Spleen (tissue), 11 donors: ENCODE measurements around the gene MUC12. TPM values are rescaled to one million over a fixed set of nuclear protein-coding genes. Genes with fewer than 3 reads are reported as not detected.

ENCODE experiments used
- DNase-seq: peaks from one replicate; pipeline ENCODE4 v3.0.0-alpha.2; 2020
- H3K27ac ChIP-seq, 8 donors: fragments of 200-600 bp; sonication (generic) in 7 of 8; 1 replicate in 4 of 8; 2 replicates in 4 of 8; pipeline versions ENCODE4 v1.5.0 to v1.8.0; 2016 to 2021; ENCODE audit warnings: inconsistent platforms in 4 of 8, mild to moderate bottlenecking in 4 of 8, moderate library complexity in 1 of 8
- H3K27me3 ChIP-seq, 7 donors: fragments of 200-600 bp; sonication (generic) in 6 of 7; replicated peaks in 1 of 7; 1 replicate in 4 of 7; 2 replicates in 3 of 7; pipeline versions ENCODE4 v1.5.0 to v1.8.0; 2016 to 2021; ENCODE audit warnings: inconsistent platforms in 3 of 7, mild to moderate bottlenecking in 1 of 7
- H3K36me3 ChIP-seq, 6 donors: fragments of 200-600 bp; sonication (generic) in 5 of 6; 1 replicate in 4 of 6; 2 replicates in 2 of 6; pipeline versions ENCODE4 v1.5.0 to v1.8.0; 2016 to 2021; ENCODE audit warnings: inconsistent platforms in 2 of 6
- H3K4me1 ChIP-seq, 6 donors: fragments of 200-600 bp; sonication (generic) in 5 of 6; 1 replicate in 3 of 6; 2 replicates in 3 of 6; pipeline versions ENCODE4 v1.5.0 to v1.8.0; 2016 to 2021; ENCODE audit warnings: inconsistent platforms in 3 of 6
- H3K4me3 ChIP-seq, 8 donors: fragments of 200-600 bp; sonication (generic) in 7 of 8; 1 replicate in 4 of 8; 2 replicates in 4 of 8; pipeline versions ENCODE4 v1.5.0 to v1.8.0; 2016 to 2021; ENCODE audit warnings: inconsistent platforms in 4 of 8, mild to moderate bottlenecking in 4 of 8, moderate library complexity in 2 of 8
- H3K9me3 ChIP-seq, 8 donors: fragments of 200-600 bp; sonication (generic) in 7 of 8; 1 replicate in 4 of 8; 2 replicates in 4 of 8; pipeline versions ENCODE4 v1.5.0 to v1.8.0; 2016 to 2021; ENCODE audit warnings: inconsistent platforms in 4 of 8
- POLR2A ChIP-seq, 3 donors: fragments of 450-650 bp; IDR thresholded peaks; one replicate each; pipeline ENCODE4 v1.5.1; 2017; ENCODE audit warnings: antibody characterized with exemption in 3 of 3, mild to moderate bottlenecking in 1 of 3
- POLR2AphosphoS5 ChIP-seq, 3 donors: sonication (generic); formaldehyde crosslinking; IDR thresholded peaks; one replicate each; pipeline ENCODE4 v1.5.1; 2017; ENCODE audit warnings: antibody characterized with exemption in 3 of 3
- WGBS, 5 donors: extraction: QIAGEN DNeasy Blood & Tissue Kit in 3 of 5; methylation state at CpG; one replicate each; pipeline versions ENCODE4 v1.1.5 to v1.1.7; 2013 to 2018; 5-methylcytosine and 5-hydroxymethylcytosine counted together
- intact Hi-C: fragments of 100-400 bp; cut with DNase I; formaldehyde crosslinking; loops from one replicate; pipeline ENCODE4 v1.15.0; 2023; ENCODE audit warnings: low total_unique reads
- polyA plus RNA-seq, 3 donors: library from polyadenylated mRNA; stranded (reverse); fragments of 200-250 nt; gene quantifications; one replicate each; pipeline ENCODE4 v1.2.1, GENCODE V29; 2013
- total RNA-seq, 7 donors: library from RNA; depleted of rRNA in 3 of 7; stranded (reverse); fragments of >200 nt in 3 of 7; fragmentation: NEBNext Ultra II Directional in 4 of 7; extraction: Animal tissue kit (Norgen Biotek cat#: 25700) in 4 of 7; gene quantifications; one replicate each; pipeline versions ENCODE4 v1.1.0 to v1.2.1, GENCODE V29; 2016 to 2021
- TF ChIP-seq, protein P1 (sequence below), 11 experiments: fragments of 200-600 bp in 7 of 11; fragments of 450-650 bp in 4 of 11; sonication (generic) in 4 of 11; IDR thresholded peaks in 8 of 11; conservative IDR thresholded peaks in 3 of 11; 1 replicate in 7 of 11; 2 replicates in 4 of 11; pipeline versions ENCODE4 v1.4.0 to v1.8.0; 2016 to 2021; ENCODE audit warnings: antibody characterized with exemption in 11 of 11, inconsistent platforms in 4 of 11, mild to moderate bottlenecking in 1 of 11
- donor health status: healthy with polysubstance abuse.
- donor health status: DM: no; HTN: no; CAD: no; lungs with moderate emphysema.
- donor health status: DM: no; HTN: no; CAD: no.
- donor health status: Bipolar disorder and iron deficiency.
- donor health status: healthy.
- donor health status: DM: no; HTN: no; CAD: no.
- donor health status: DM: yes; HTN: yes; CAD: no.

The MUC12 gene
- total and polyA plus RNA-seq, 10 donors = 0.07 to 1.7 (median 0.82) TPM; not detected in 2

DNA sequence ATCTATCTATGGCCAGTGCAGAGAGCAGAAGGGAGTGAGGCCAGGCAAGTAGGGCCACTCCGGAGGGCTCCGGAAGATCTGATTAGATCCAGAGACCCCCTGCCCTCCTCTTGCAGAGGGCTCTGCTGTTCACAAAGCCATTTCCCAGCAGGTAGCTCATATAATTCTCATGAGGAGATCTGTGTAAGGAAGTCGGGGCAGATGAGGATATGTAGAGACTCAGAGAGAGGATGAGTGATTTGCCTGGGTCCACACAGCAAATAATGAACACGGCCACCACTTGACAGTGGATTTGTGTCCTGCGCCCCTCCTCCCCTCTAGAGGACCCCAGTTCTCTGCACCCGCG lies 2.6 kb downstream of the MUC12 start:
- peaks cover 0 to 4% (median under 1%) of the 10 kb centered on the region in 6 donors for H3K4me1 ChIP-seq
- peaks cover 0 to 13% (median 2%) of the 10 kb centered on the region in 8 donors for H3K9me3 ChIP-seq
- H3K27ac ChIP-seq = no peak overlapping the region
- H3K36me3 ChIP-seq = no peaks in the 10 kb centered on the region
- intact Hi-C loops = no loop called here
- H3K4me3 ChIP-seq = no peak overlapping the region
- 45 to 68% (median 56%) methylated on average over 7 of the region's 7 CpGs for WGBS, 5 donors
- TF ChIP-seq, protein P1, sequence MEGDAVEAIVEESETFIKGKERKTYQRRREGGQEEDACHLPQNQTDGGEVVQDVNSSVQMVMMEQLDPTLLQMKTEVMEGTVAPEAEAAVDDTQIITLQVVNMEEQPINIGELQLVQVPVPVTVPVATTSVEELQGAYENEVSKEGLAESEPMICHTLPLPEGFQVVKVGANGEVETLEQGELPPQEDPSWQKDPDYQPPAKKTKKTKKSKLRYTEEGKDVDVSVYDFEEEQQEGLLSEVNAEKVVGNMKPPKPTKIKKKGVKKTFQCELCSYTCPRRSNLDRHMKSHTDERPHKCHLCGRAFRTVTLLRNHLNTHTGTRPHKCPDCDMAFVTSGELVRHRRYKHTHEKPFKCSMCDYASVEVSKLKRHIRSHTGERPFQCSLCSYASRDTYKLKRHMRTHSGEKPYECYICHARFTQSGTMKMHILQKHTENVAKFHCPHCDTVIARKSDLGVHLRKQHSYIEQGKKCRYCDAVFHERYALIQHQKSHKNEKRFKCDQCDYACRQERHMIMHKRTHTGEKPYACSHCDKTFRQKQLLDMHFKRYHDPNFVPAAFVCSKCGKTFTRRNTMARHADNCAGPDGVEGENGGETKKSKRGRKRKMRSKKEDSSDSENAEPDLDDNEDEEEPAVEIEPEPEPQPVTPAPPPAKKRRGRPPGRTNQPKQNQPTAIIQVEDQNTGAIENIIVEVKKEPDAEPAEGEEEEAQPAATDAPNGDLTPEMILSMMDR (IDR thresholded peaks at IDR 0.05 in 8 of 11, conservative IDR thresholded peaks at IDR 0.05 in 3 of 11) = no peak
- no peak for TF ChIP-seq POLR2A (IDR thresholded peaks at IDR 0.05)
- no peak for TF ChIP-seq POLR2AphosphoS5 (IDR thresholded peaks at IDR 0.05)
- H3K27me3 ChIP-seq = peaks cover under 1 to 54% (median 11%) of the 10 kb centered on the region in 7 donors
- DNase-seq = no peak

DNA sequence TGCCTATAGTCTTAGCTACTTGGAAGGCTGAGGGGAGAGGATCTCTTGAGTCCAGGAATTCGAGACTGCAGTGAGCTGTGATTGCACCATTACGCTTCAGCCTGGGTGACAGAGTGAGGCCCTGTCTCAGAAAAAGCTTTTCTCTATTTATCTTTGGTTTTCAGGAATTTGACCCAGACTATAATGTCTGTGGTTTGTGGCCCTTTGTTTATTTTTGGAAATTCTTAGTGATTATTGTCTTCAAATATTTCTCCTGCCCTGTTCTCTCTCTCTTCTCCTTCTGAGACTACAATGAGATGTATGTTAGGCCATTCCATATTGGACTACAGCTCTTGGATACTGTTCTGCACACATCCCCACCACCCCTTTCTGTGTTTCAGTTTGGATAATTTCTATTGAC lies 4.7 kb downstream of the MUC12 start:
- H3K4me1 ChIP-seq = no peaks in the 10 kb centered on the region
- H3K36me3 ChIP-seq = no peaks in the 10 kb centered on the region
- 68 to 85% (median 75%) methylated on average over 2 of the region's 2 CpGs for WGBS, 5 donors
- TF ChIP-seq, protein P1 (IDR thresholded peaks at IDR 0.05 in 8 of 11, conservative IDR thresholded peaks at IDR 0.05 in 3 of 11) = no peak
- TF ChIP-seq POLR2AphosphoS5 (IDR thresholded peaks at IDR 0.05) (no peak), POLR2A (IDR thresholded peaks at IDR 0.05) (no peak)
- intact Hi-C loops = no loop called here
- no peak overlapping the region for H3K4me3 ChIP-seq
- DNase-seq = no peak
- H3K27ac ChIP-seq = no peak overlapping the region
- peaks cover 0 to 13% (median 2%) of the 10 kb centered on the region in 8 donors for H3K9me3 ChIP-seq
- H3K27me3 ChIP-seq = peaks cover 0 to 33% (median 4%) of the 10 kb centered on the region in 7 donors

DNA sequence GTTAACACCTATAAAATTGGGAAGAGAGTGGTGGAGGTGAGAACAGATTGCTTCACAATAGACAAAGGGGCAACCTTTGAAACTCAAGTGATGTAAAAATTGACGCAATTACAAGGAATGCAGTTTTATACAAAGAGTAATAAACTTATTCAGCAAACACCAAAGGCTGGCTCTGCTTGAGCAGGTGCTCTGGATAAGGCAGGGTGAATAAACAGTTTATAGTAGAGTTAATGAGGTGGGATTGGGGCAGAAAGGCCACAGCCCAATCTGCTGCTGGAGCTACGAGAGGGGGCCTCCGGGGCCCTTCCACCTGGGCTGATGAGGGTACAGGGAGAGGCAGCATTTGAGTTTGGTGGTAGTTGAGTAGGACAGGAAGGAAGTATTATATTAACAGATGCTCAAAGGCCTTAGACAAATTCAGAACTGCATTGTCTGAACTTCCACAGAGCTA lies 6.0 kb downstream of the MUC12 start:
- Histone ChIP-seq H3K4me1 (no peaks in the 10 kb centered on the region), H3K36me3 (no peaks in the 10 kb centered on the region), H3K4me3 (no peak overlapping the region), H3K27me3 (peaks cover 0 to 19% (median 0%) of the 10 kb centered on the region in 7 donors), H3K27ac (no peak overlapping the region), H3K9me3 (peaks cover 0 to 13% (median 2%) of the 10 kb centered on the region in 8 donors)
- DNase-seq = no peak
- WGBS, 5 donors = 51 to 65% (median 60%) methylated on average over 3 of the region's 3 CpGs
- TF ChIP-seq, protein P1 (IDR thresholded peaks at IDR 0.05 in 8 of 11, conservative IDR thresholded peaks at IDR 0.05 in 3 of 11) = no peak
- TF ChIP-seq POLR2AphosphoS5 (IDR thresholded peaks at IDR 0.05) (no peak), POLR2A (IDR thresholded peaks at IDR 0.05) (no peak)
- intact Hi-C loops = no loop called here

DNA sequence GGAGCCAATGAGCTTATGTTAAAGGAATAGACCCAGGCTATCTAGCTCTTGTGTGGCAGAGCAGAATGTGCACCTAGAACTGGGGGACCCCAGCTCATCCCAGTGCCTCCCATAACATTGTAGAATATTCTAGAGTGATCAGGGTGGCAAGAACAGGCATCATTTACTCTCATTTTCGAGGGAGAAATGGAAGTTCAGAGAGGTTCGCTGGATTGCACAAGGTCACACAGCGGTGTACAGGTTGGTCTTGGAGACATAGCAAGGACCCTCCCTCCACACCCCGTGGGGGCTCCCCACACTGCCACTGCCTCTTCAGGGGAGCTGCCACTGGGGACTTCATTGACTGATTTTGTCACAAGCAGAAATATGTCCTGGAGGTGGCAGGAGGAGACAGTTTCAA lies 8.9 kb downstream of the MUC12 start:
- WGBS, 5 donors = 72 to 88% (median 76%) methylated on average over 4 of the region's 4 CpGs
- H3K4me1 ChIP-seq = no peaks in the 10 kb centered on the region
- TF ChIP-seq, protein P1 (IDR thresholded peaks at IDR 0.05 in 8 of 11, conservative IDR thresholded peaks at IDR 0.05 in 3 of 11) = no peak
- TF ChIP-seq POLR2AphosphoS5 (IDR thresholded peaks at IDR 0.05) (no peak), POLR2A (IDR thresholded peaks at IDR 0.05) (no peak)
- no peak overlapping the region for H3K27ac ChIP-seq
- peaks cover 0 to 13% (median 2%) of the 10 kb centered on the region in 8 donors for H3K9me3 ChIP-seq
- H3K4me3 ChIP-seq = no peak overlapping the region
- no peaks in the 10 kb centered on the region for H3K36me3 ChIP-seq
- intact Hi-C loops = no loop called here
- H3K27me3 ChIP-seq = peaks cover 0 to 10% (median 0%) of the 10 kb centered on the region in 7 donors
- DNase-seq = no peak
